Measurements from ENCODE around the gene SHISA8.

DNA sequence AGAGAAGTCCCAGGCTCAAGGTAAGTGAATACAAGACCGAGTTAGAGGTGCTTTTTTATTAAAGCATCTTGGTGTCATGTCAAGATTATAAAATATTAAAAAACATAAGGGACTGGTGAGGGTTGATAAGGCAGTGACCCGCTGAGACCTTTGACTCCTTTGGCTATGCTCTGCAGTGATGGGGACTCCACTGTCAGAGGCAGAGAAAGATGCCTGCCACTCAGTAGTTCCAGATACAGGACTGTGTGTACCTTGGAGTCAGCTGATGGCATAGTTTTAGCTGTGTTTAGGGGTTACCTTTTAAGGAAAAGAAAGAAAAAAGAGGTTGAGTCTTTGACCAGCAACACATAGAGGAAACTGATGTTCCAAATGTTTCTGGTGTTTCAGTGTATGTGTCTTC, 40.8 kb downstream of the SHISA8 start:
- TF ChIP-seq, protein P1, sequence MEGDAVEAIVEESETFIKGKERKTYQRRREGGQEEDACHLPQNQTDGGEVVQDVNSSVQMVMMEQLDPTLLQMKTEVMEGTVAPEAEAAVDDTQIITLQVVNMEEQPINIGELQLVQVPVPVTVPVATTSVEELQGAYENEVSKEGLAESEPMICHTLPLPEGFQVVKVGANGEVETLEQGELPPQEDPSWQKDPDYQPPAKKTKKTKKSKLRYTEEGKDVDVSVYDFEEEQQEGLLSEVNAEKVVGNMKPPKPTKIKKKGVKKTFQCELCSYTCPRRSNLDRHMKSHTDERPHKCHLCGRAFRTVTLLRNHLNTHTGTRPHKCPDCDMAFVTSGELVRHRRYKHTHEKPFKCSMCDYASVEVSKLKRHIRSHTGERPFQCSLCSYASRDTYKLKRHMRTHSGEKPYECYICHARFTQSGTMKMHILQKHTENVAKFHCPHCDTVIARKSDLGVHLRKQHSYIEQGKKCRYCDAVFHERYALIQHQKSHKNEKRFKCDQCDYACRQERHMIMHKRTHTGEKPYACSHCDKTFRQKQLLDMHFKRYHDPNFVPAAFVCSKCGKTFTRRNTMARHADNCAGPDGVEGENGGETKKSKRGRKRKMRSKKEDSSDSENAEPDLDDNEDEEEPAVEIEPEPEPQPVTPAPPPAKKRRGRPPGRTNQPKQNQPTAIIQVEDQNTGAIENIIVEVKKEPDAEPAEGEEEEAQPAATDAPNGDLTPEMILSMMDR (IDR thresholded peaks at IDR 0.05 in 8 of 11, conservative IDR thresholded peaks at IDR 0.05 in 3 of 11): no peak
- TF ChIP-seq POLR2A (IDR thresholded peaks at IDR 0.05) (no peak), POLR2AphosphoS5 (IDR thresholded peaks at IDR 0.05) (no peak)

All from spleen (tissue), 7 donors.